GM23248 (cell line): ENCODE measurements around the gene P2RX5.

Source experiments
- EZH2 ChIP-seq: fragments of 200-600 bp; sonication (generic); IDR thresholded peaks from 2 replicates; pipeline ENCODE4 v1.6.1; 2018; ENCODE audit warnings: antibody characterized with exemption, mild to moderate bottlenecking; ENCODE audit not compliant: insufficient read depth, poor library complexity, severe bottlenecking
- EZH2phosphoT487 ChIP-seq: fragments of 200-600 bp; sonication (generic); IDR thresholded peaks from 2 replicates; pipeline ENCODE4 v1.6.1; 2018; ENCODE audit warnings: antibody characterized with exemption, moderate library complexity, mild to moderate bottlenecking, low read depth; ENCODE audit not compliant: insufficient read depth

GRCh38 chr17:3666516-3666915 lies 29.4 kb downstream of the P2RX5 start:
- TF ChIP-seq EZH2, result no peak
- TF ChIP-seq EZH2phosphoT487, result no peak
